IPS-18a (cell line): ENCODE data around the gene SERGEF.

Source experiments
- H3K27ac ChIP-seq: one replicate; pipeline ENCODE4 v1.5.1; 2013; ENCODE audit warnings: low read length
- H3K27me3 ChIP-seq: one replicate; pipeline ENCODE4 v1.6.1; 2013; ENCODE audit warnings: mild to moderate bottlenecking, low read length; ENCODE audit not compliant: control insufficient read depth, insufficient read depth
- H3K36me3 ChIP-seq: one replicate; pipeline ENCODE4 v1.6.1; 2013; ENCODE audit warnings: low read depth, low read length; ENCODE audit not compliant: control insufficient read depth
- H3K4me1 ChIP-seq: one replicate; pipeline ENCODE4 v1.6.1; 2013; ENCODE audit warnings: low read depth, low read length; ENCODE audit not compliant: control insufficient read depth
- H3K4me3 ChIP-seq: one replicate; pipeline ENCODE4 v1.5.1; 2013; ENCODE audit warnings: low read length
- H3K9ac ChIP-seq: one replicate; pipeline ENCODE4 v1.6.1; 2013; ENCODE audit warnings: mild to moderate bottlenecking, low read length, moderate library complexity
- H3K9me3 ChIP-seq: one replicate; pipeline ENCODE4 v1.6.1; 2013; ENCODE audit warnings: low read depth, low read length; ENCODE audit not compliant: control insufficient read depth

The SERGEF gene

DNA sequence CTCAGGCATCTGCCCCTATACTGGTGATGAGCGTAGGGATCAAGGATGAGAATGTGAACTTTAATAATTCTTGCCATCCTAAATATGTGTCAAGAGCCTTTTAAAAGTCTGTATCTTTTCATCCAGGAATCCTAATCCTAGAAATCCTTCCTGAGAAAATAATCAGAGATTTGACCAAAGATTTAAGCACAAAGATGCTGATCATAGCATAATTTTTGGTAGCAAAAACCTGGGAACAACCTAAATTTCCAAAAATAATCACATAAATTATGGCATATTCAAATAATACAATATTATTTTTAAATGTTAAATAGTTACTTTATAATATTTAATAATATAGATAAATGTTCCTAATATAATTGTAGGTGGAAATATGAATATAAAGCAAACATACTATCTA is 76.1 kb downstream of the SERGEF start:
- no peaks in the 10 kb centered on the region for H3K27me3 ChIP-seq
- no peak overlapping the region for H3K4me3 ChIP-seq
- no peaks in the 10 kb centered on the region for H3K36me3 ChIP-seq
- no peak overlapping the region for H3K27ac ChIP-seq
- H3K9ac ChIP-seq = no peak overlapping the region
- H3K4me1 ChIP-seq = peaks cover 5% of the 10 kb centered on the region
- no peaks in the 10 kb centered on the region for H3K9me3 ChIP-seq

DNA sequence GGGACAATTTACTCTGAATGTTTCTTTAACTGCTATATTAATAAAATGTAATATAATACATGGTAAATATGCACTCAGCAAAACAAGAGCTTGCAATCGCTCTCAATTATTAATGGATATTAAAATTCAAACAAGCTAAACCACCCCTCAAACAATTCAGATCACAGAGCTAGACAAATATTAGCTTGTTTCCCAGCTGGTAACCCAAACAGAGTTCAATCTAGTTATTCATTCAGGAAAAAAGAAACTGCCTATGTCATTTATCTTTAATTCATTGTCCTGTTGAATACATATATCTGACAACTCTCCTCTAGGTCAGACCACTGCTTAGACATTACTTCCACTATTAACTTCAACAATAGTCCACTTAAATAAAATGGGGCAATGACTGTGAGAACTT is 78.7 kb downstream of the SERGEF start:
- Histone ChIP-seq H3K27me3 (no peaks in the 10 kb centered on the region), H3K4me3 (no peak overlapping the region), H3K36me3 (no peaks in the 10 kb centered on the region), H3K9ac (no peak overlapping the region), H3K9me3 (no peaks in the 10 kb centered on the region), H3K4me1 (peaks cover 10% of the 10 kb centered on the region), H3K27ac (no peak overlapping the region)

DNA sequence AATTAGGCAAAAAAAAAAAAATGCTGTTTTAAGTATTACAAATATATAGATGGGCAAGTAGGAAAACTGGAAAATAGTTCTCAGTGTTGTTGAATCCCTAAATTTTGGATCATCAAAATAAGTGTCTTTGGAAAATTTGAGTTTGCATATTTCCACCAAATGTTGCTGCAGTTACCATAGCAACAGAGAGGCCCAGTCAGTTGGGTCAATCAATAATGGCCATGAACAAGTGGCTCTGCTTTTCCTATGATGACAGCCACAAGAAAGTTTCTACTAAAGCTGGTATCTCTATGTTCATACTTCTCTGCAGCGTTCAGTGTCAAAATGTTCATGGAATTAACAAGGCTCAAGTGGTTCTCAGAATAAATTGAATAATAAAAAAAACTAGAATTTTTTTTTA is 79.1 kb downstream of the SERGEF start:
- no peaks in the 10 kb centered on the region for H3K9me3 ChIP-seq
- H3K27me3 ChIP-seq = no peaks in the 10 kb centered on the region
- H3K9ac ChIP-seq = no peak overlapping the region
- H3K4me1 ChIP-seq = peaks cover 10% of the 10 kb centered on the region
- no peaks in the 10 kb centered on the region for H3K36me3 ChIP-seq
- no peak overlapping the region for H3K27ac ChIP-seq
- no peak overlapping the region for H3K4me3 ChIP-seq

DNA sequence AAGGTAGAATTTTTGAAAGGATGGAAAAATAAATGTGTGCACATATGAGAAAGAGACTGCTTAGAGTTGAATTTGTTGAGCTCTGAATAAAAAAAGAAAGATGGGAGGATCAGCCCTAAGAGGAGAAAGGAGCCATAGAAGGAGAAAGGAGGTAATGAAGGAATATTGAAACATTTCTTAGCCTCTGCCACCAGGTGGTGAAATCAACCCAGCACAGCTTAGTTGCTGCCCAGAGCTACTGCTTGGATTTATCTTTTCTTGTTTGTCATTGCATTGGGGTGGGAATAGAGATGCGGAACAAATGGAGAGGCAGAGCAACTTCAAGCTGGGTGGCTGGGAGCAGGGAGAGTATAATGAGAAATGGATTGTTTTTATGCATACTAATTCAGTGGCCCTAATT is 80.4 kb downstream of the SERGEF start:
- Histone ChIP-seq H3K27me3 (no peaks in the 10 kb centered on the region), H3K36me3 (no peaks in the 10 kb centered on the region), H3K27ac (no peak overlapping the region), H3K4me3 (no peak overlapping the region), H3K9me3 (no peaks in the 10 kb centered on the region), H3K4me1 (peaks cover 10% of the 10 kb centered on the region), H3K9ac (no peak overlapping the region)

DNA sequence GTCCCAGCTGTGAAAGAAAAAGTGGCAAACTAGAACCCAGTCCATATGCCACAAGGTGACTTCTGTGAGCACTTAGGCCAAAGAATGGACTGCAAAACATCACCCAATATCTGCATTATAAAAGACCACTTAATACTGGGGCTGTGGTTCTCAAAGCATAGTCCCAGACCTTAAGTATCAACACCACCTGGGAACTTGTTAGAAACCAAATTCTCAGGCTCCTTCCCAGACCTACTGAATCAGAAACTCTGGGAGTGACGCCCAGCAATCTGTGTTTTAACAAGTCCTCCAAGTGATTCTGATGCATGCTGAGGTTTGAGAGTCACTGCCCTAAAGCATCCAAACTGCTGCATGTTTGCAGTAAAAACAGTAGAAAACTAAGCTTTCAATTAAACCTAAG is 81.3 kb downstream of the SERGEF start:
- Histone ChIP-seq H3K4me3 (no peak overlapping the region), H3K36me3 (no peaks in the 10 kb centered on the region), H3K27me3 (no peaks in the 10 kb centered on the region), H3K27ac (no peak overlapping the region), H3K4me1 (peaks cover 10% of the 10 kb centered on the region), H3K9ac (no peak overlapping the region), H3K9me3 (no peaks in the 10 kb centered on the region)

DNA sequence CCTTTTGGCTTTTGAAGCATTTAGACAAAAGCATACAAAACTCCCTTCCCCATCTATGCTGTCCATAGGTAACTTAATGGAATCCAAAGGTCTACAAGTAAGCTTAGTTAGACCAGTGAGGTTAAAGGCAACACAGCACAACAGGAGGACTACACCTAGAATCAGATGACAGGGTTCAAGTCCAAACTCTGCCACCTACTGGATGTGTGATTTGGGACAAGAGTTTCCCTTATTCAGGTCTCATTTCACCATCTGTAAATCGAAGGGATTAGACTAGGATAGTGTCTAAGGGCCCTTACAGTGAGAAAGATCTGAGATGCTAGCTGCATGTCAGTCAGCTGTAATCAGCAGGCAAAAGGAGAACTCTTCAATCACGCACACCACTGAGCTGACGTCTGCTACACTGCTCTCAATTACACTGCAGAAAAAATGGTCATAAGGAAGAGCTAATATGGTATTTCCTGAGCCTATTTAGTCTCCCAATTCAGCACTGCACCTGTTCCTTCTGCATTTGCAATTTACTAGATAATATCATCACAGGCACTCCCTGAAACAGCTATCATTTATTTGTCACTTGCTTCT is 82.2 kb downstream of the SERGEF start:
- H3K9ac ChIP-seq = no peak overlapping the region
- no peaks in the 10 kb centered on the region for H3K9me3 ChIP-seq
- no peaks in the 10 kb centered on the region for H3K27me3 ChIP-seq
- no peaks in the 10 kb centered on the region for H3K36me3 ChIP-seq
- no peak overlapping the region for H3K4me3 ChIP-seq
- H3K4me1 ChIP-seq = peaks cover 10% of the 10 kb centered on the region
- no peak overlapping the region for H3K27ac ChIP-seq

DNA sequence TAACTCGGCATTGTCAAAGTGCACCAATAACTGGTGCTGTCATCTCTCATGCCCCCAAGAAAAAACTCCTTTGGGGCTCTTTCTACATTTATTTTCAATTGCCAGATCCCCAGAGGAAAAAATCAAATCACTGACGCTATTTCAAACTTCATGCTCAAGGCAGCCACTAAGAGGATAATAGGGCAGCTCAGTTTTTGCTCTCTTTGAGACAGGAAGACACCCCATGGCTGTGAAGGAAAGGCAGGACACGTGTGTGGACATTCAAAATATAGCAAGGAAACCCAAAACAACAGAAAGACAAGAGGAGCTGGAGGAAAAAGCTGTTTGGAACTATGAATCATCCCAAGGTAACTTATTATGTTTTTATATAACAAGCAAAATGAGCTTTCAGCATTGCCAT is 83.7 kb downstream of the SERGEF start:
- H3K36me3 ChIP-seq = no peaks in the 10 kb centered on the region
- H3K9me3 ChIP-seq = no peaks in the 10 kb centered on the region
- H3K27me3 ChIP-seq = no peaks in the 10 kb centered on the region
- H3K4me3 ChIP-seq = no peak overlapping the region
- H3K4me1 ChIP-seq = peaks cover 10% of the 10 kb centered on the region
- H3K27ac ChIP-seq = no peak overlapping the region
- no peak overlapping the region for H3K9ac ChIP-seq

DNA sequence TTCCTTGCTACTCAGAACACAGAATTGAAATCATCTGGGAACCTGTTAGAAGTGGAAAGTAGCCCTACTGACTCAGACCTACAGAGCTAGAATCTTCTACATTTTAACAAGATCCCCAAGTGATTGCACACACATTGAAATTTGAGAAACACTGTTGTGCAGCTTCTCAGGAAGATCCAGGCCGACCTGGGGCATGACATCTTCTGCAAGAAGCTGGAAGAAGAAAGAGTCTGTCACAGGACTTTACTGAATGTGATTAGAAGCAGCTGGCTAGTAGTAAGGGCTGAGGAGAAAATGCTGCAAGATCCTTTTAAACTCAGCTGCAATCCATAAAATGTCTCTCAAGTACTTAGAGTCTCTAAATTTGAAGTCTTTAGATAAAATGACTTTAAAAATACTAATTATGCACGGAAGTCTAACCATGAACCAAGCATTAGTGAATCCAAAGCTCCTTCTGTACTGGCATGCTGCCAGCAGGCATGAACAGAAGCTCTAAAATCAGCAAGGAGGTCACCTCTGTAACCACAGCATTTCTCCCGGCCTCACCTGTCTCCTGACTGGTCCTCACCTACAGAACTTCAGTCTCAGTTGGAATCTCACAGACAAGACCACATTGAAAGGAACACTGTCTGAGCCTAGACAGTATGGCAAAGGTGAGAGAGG is 85.0 kb downstream of the SERGEF start:
- Histone ChIP-seq H3K4me3 (no peak overlapping the region), H3K9ac (no peak overlapping the region), H3K36me3 (no peaks in the 10 kb centered on the region), H3K4me1 (peaks cover 10% of the 10 kb centered on the region), H3K9me3 (no peaks in the 10 kb centered on the region), H3K27me3 (no peaks in the 10 kb centered on the region), H3K27ac (no peak overlapping the region)

DNA sequence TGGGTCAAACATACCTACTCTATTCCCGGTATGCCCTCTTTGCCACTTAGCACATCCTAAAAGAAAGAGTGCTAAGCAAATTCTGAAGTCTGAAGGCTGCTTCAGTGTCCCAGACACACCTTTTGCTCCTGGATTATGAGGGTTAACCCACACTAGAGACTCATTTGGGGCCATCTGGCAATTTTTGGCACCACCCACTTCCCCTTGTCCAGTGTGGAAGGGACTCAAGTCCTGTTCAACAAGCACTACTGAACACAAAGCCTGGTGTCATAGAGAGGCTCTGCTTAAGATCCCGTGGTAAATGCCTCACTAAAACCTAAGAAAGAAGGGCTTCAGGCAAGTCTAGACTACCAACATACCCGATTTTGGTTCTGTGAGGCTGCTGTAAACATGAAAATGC is 85.8 kb downstream of the SERGEF start:
- H3K4me3 ChIP-seq = no peak overlapping the region
- H3K36me3 ChIP-seq = no peaks in the 10 kb centered on the region
- no peak overlapping the region for H3K27ac ChIP-seq
- H3K4me1 ChIP-seq = peaks cover 8% of the 10 kb centered on the region
- no peaks in the 10 kb centered on the region for H3K27me3 ChIP-seq
- no peak overlapping the region for H3K9ac ChIP-seq
- no peaks in the 10 kb centered on the region for H3K9me3 ChIP-seq

DNA sequence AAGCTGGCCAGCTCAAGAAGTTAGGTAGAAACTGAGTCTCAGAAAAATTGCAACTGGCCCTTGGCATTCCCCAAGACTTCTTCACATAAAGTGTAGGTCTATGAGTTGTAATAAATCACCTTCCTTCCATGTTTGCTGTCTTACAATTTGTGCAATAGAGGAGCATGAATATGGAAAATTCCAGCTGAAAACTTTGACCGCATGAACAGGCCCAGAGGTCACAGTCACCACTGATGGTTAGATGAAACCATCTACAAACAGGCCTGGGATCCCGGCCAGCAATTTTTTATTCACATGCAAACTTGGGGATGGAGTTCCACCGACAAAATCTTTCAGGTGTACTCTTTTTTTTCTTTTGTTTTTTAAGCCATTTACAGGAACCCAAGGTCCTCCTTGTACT is 88.1 kb downstream of the SERGEF start:
- Histone ChIP-seq H3K27ac (no peak overlapping the region), H3K36me3 (no peaks in the 10 kb centered on the region)

DNA sequence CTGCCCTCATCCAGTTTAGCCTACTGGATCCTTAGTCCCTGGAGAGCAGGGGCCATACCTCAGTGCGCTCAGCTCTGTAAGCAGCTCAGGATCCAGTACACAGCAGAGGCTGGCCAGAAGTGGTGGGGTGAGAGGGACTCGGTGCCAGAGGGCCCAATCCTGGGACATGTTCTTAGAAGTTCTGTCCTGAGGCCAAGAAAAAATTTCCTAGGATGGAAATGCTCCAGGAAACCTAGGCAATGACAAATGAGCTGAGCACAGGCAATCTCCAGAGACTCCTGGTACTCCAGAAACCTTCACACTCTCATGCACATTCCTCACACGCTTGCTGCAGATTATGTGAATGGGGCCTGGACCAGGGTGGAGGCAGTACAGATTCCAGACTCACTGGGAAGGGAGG is 89.6 kb downstream of the SERGEF start:
- Histone ChIP-seq H3K27ac (no peak overlapping the region), H3K27me3 (no peaks in the 10 kb centered on the region), H3K4me1 (peaks cover 7% of the 10 kb centered on the region), H3K4me3 (no peak overlapping the region), H3K9ac (no peak overlapping the region), H3K36me3 (no peaks in the 10 kb centered on the region), H3K9me3 (no peaks in the 10 kb centered on the region)

More for the DNA sequence above, 88.1 kb downstream of the SERGEF start:
- H3K4me3 ChIP-seq = no peak overlapping the region
- peaks cover 4% of the 10 kb centered on the region for H3K4me1 ChIP-seq
- no peaks in the 10 kb centered on the region for H3K9me3 ChIP-seq
- no peaks in the 10 kb centered on the region for H3K27me3 ChIP-seq
- no peak overlapping the region for H3K9ac ChIP-seq

DNA sequence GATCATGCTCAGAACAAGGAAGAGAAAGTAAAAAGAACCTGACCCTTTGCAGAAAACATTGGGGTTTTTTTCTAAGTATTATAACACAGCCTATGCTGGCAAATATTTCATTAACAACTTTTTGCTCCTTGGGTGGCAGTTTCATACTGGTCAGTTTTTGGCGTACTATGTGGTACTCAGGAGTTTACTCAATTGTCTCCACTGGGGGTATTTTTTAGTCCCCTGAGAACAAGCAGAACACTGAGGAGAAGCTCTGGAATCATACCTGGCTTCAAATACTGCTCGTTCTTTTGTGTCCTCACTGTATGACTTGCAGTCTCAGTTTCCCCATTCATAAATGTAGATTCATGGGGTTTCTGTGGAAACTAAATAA is 90.4 kb downstream of the SERGEF start:
- H3K9ac ChIP-seq = no peak overlapping the region
- H3K4me1 ChIP-seq = peaks cover 15% of the 10 kb centered on the region

More for the DNA sequence above, 90.4 kb downstream of the SERGEF start:
- H3K9me3 ChIP-seq = no peaks in the 10 kb centered on the region
- no peaks in the 10 kb centered on the region for H3K27me3 ChIP-seq
- H3K27ac ChIP-seq = no peak overlapping the region
- H3K4me3 ChIP-seq = no peak overlapping the region
- no peaks in the 10 kb centered on the region for H3K36me3 ChIP-seq
